Kidney (tissue), 14 donors: ENCODE measurements around the gene C6orf58. TPM values are rescaled to one million over a fixed set of nuclear protein-coding genes. Genes with fewer than 3 reads are reported as not detected.

ENCODE experiments used
- DNase-seq, 5 donors: peaks; one replicate each; pipeline ENCODE4 v3.0.0-alpha.2; 2013 to 2020
- FAIRE-seq: peaks from 2 replicates; lab custom pipeline; 2012; peaks lifted over from hg19 to GRCh38; lab: Jason Lieb, UNC
- H3K27ac ChIP-seq, 2 donors: one replicate each; pipeline ENCODE4 v1.7.0; 2013; ENCODE audit warnings: low read depth in 2 of 2, low read length in 2 of 2, inconsistent platforms in 1 of 2
- H3K27me3 ChIP-seq: one replicate; pipeline ENCODE4 v1.7.1; 2013; ENCODE audit warnings: low read length, inconsistent platforms; ENCODE audit not compliant: control insufficient read depth, insufficient read depth
- H3K36me3 ChIP-seq, 3 donors: one replicate each; pipeline versions ENCODE4 v1.7.0 to v1.7.1; 2013; ENCODE audit warnings: low read length in 3 of 3, control low read depth in 1 of 3, inconsistent platforms in 1 of 3; ENCODE audit not compliant: insufficient read depth in 3 of 3, control insufficient read depth in 2 of 3
- H3K4me1 ChIP-seq, 3 donors: one replicate each; pipeline versions ENCODE4 v1.7.0 to v1.7.1; 2013; ENCODE audit warnings: low read length in 3 of 3, inconsistent platforms in 1 of 3, low read depth in 1 of 3; ENCODE audit not compliant: control insufficient read depth in 2 of 3, insufficient read depth in 2 of 3
- H3K4me3 ChIP-seq, 3 donors: one replicate each; pipeline versions ENCODE4 v1.7.0 to v1.8.1; 2013; ENCODE audit warnings: low read length in 3 of 3, control low read depth in 1 of 3, inconsistent platforms in 1 of 3
- H3K9ac ChIP-seq, 3 donors: one replicate each; pipeline versions ENCODE4 v1.7.0 to v1.7.1; 2013; ENCODE audit warnings: low read length in 3 of 3, control low read depth in 1 of 3, inconsistent platforms in 1 of 3
- H3K9me3 ChIP-seq, 3 donors: one replicate each; pipeline versions ENCODE4 v1.7.0 to v1.7.1; 2013; ENCODE audit warnings: low read length in 3 of 3, control low read depth in 1 of 3, inconsistent platforms in 1 of 3; ENCODE audit not compliant: control insufficient read depth in 2 of 3, insufficient read depth in 1 of 3
- intact Hi-C: fragments of 100-400 bp; cut with DNase I; formaldehyde crosslinking; loops from one replicate; pipeline ENCODE4 v1.11.1; 2022
- polyA plus RNA-seq: library from polyadenylated mRNA; stranded (reverse); fragments of 350-450 nt; fragmentation: Illumina TruSeq; extraction: RNeasy Lipid Tissue Mini Kit (QIAGEN cat#74804); gene quantifications from one replicate; pipeline ENCODE4 v1.2.3, GENCODE V29; 2014; ENCODE audit warnings: low read depth, low replicate concordance; ENCODE audit not compliant: insufficient read depth
- total RNA-seq: library from RNA; stranded (reverse); fragmentation: NEBNext Ultra II Directional; extraction: Animal tissue kit (Norgen Biotek cat#: 25700); gene quantifications from one replicate; pipeline ENCODE4 v1.2.1, GENCODE V29; 2021
- TF ChIP-seq, protein P1 (sequence below): IDR thresholded peaks from 3 replicates; pipeline ENCODE4 v1.5.1; 2012; ENCODE audit warnings: mild to moderate bottlenecking, moderate library complexity, borderline replicate concordance; ENCODE audit not compliant: insufficient read depth; ENCODE audit errors: extremely low read depth
- donor health status: control.
- donor health status: control.
- donor health status: control.
- donor health status: control.
- donor health status: control.
- donor health status: DM: yes; HTN: yes; CAD: no.
- donor health status: Normal renal cell carcinoma (clear cell type).

The C6orf58 gene
- total and polyA plus RNA-seq, 2 donors from 2014 or later, result not detected

DNA sequence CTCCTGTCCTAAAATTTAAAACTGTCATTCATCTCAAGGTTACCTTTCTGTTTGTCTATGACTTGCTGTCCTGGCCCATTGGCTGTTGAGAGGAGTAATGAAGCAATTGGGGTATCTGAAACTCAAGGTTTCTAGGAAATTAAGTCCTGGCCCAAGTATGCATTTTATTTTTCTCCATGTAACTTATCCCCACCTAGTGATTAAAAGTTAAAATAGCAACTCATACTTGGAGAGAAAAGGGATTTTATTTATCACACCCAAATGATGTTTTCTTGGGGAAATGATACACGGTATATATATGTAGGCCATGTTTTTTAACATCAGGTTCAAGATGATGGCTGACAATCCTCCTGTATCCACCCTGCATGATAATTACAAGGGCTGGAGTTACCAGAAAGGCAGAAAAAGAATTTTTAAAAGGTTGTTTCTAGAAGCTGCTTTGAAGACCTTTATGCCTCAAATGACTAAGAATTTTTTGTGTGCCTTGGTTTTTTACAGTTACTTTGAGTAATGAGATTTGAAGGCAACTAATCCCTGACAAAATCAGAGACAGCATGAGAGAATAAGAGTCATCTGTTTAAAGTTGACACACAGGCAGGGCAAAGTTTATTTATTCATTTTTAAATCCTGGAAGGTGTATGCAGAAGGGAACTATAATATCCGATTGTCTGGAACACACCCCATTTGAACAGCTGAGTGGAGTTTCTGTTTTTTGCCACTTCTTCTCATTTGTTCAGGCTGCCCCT lies 28.9 kb upstream of the C6orf58 start:
- TF ChIP-seq, protein P1, sequence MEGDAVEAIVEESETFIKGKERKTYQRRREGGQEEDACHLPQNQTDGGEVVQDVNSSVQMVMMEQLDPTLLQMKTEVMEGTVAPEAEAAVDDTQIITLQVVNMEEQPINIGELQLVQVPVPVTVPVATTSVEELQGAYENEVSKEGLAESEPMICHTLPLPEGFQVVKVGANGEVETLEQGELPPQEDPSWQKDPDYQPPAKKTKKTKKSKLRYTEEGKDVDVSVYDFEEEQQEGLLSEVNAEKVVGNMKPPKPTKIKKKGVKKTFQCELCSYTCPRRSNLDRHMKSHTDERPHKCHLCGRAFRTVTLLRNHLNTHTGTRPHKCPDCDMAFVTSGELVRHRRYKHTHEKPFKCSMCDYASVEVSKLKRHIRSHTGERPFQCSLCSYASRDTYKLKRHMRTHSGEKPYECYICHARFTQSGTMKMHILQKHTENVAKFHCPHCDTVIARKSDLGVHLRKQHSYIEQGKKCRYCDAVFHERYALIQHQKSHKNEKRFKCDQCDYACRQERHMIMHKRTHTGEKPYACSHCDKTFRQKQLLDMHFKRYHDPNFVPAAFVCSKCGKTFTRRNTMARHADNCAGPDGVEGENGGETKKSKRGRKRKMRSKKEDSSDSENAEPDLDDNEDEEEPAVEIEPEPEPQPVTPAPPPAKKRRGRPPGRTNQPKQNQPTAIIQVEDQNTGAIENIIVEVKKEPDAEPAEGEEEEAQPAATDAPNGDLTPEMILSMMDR, result no peak
- Histone ChIP-seq H3K9ac (no peak overlapping the region), H3K36me3 (no peaks in the 10 kb centered on the region), H3K27me3 (no peaks in the 10 kb centered on the region), H3K4me1 (no peaks in the 10 kb centered on the region), H3K9me3 (no peaks in the 10 kb centered on the region), H3K27ac (no peak overlapping the region), H3K4me3 (no peak overlapping the region)
- intact Hi-C loops, result loop anchor here (10.0 kb wide), 1 partner anchor 243 kb away; no protein-coding TSS in a partner anchor
- peak in 1 of 5 donors; percentile 5 for DNase-seq
- no peak for FAIRE-seq

DNA sequence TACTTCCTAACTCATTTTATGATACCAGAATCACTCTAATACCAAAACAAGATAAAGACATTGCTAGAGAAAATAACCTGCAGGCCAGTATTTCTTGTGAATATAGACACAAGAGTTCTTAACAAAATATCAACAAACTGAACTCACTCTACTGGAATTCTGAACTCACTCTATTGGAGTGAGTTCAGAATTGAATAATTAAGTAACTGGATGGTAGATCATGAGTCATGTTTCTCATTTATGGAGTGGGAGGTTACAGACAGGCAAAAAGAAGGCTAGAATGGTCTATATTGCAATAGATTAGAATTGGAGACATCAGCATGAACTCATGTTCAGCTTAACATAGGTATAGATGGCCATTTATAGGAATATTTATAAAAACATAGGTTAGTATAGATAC lies 26.6 kb upstream of the C6orf58 start:
- H3K9ac ChIP-seq, result no peak overlapping the region
- H3K36me3 ChIP-seq, result no peaks in the 10 kb centered on the region
- no peak for DNase-seq
- intact Hi-C loops, result no loop called here
- H3K27ac ChIP-seq, result no peak overlapping the region
- no peaks in the 10 kb centered on the region for H3K27me3 ChIP-seq
- TF ChIP-seq, protein P1, result no peak
- H3K4me1 ChIP-seq, result no peaks in the 10 kb centered on the region
- FAIRE-seq, result no peak
- no peaks in the 10 kb centered on the region for H3K9me3 ChIP-seq
- no peak overlapping the region for H3K4me3 ChIP-seq

DNA sequence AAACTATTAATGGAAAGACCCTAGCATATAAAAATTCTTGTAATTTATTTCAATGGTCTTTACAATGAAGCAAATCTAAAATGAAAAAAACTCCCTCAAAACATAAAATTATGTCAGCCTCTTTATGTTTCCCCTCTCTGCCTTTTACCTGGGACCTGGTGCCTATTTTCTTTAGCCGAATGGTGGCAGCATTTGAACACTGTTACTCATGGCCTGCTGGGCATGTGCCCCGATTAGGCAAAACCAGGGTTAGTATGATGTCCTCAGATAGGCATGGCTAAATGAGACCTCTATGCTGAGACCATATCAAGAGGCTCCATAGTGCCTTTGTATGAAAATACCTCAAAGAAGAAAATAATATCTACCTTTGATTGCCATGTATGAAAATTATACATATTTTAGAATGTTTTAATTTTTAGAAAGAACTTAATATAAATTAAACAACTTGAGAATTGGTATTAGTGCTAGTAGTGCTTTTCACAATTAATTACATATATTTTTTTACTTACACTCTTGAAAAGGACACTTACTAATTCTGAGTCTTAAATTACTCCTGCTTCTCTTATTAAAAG lies 22.5 kb upstream of the C6orf58 start:
- intact Hi-C loops, result no loop called here
- H3K4me3 ChIP-seq, result no peak overlapping the region
- H3K9ac ChIP-seq, result no peak overlapping the region
- H3K9me3 ChIP-seq, result no peaks in the 10 kb centered on the region
- no peaks in the 10 kb centered on the region for H3K27me3 ChIP-seq
- TF ChIP-seq, protein P1, result no peak
- FAIRE-seq (no peak), DNase-seq (peak in 1 of 5 donors; percentile 23)
- no peaks in the 10 kb centered on the region for H3K36me3 ChIP-seq
- H3K27ac ChIP-seq, result no peak overlapping the region
- no peaks in the 10 kb centered on the region for H3K4me1 ChIP-seq
